Measurements from ENCODE around the gene KHDC1.
"Not testable (repeated sequence)": the region's sequence is repeated elsewhere in the genome, so short reads cannot be mapped to it uniquely, and the experiment has no call there.

Gene KHDC1

GRCh38 chr6:73264446-73264845, 1.4 kb upstream of the KHDC1 start:
- TF ChIP-seq CTCF (IDR thresholded peaks at IDR 0.05; ENCODE audit: borderline replicate concordance, control extremely low read depth, extremely low read depth, insufficient read depth, missing control alignments): no peak
- no peak for DNase-seq (ENCODE audit: low spot score)
- in situ Hi-C loops (cut with MboI; ENCODE audit: low sequenced_read_pairs, unreplicated experiment): no loop called here

GRCh38 chr6:73263570-73263909, 544 bp upstream of the KHDC1 start:
- DNase-seq (ENCODE audit: low spot score): no peak
- in situ Hi-C loops (cut with MboI; ENCODE audit: low sequenced_read_pairs, unreplicated experiment): no loop called here
- TF ChIP-seq CTCF (IDR thresholded peaks at IDR 0.05; ENCODE audit: borderline replicate concordance, control extremely low read depth, extremely low read depth, insufficient read depth, missing control alignments): no peak

- in situ Hi-C loops (cut with MboI; ENCODE audit: low sequenced_read_pairs, unreplicated experiment): no loop called here
- no peak for TF ChIP-seq CTCF (IDR thresholded peaks at IDR 0.05; ENCODE audit: borderline replicate concordance, control extremely low read depth, extremely low read depth, insufficient read depth, missing control alignments)
- no peak for DNase-seq (ENCODE audit: low spot score)
Measured at GRCh38 chr6:73258721-73259120, 4.3 kb downstream of the KHDC1 start.

GRCh38 chr6:73254323-73254722, 8.7 kb downstream of the KHDC1 start:
- DNase-seq (ENCODE audit: low spot score); in situ Hi-C loops (cut with MboI; ENCODE audit: low sequenced_read_pairs, unreplicated experiment): not testable (repeated sequence)

- DNase-seq (ENCODE audit: low spot score): no peak
- TF ChIP-seq CTCF (IDR thresholded peaks at IDR 0.05; ENCODE audit: borderline replicate concordance, control extremely low read depth, extremely low read depth, insufficient read depth, missing control alignments): no peak
- in situ Hi-C loops (cut with MboI; ENCODE audit: low sequenced_read_pairs, unreplicated experiment): no loop called here
Measured at GRCh38 chr6:73252703-73253102, 10.3 kb downstream of the KHDC1 start.

GRCh38 chr6:73250016-73250415, 13.0 kb downstream of the KHDC1 start:
- DNase-seq (ENCODE audit: low spot score): no peak
- no peak for TF ChIP-seq CTCF (IDR thresholded peaks at IDR 0.05; ENCODE audit: borderline replicate concordance, control extremely low read depth, extremely low read depth, insufficient read depth, missing control alignments)
- in situ Hi-C loops (cut with MboI; ENCODE audit: low sequenced_read_pairs, unreplicated experiment): no loop called here

GRCh38 chr6:73248192-73248903, 14.6 kb downstream of the KHDC1 start:
- no peak for DNase-seq (ENCODE audit: low spot score)
- in situ Hi-C loops (cut with MboI; ENCODE audit: low sequenced_read_pairs, unreplicated experiment): no loop called here
- no peak for TF ChIP-seq CTCF (IDR thresholded peaks at IDR 0.05; ENCODE audit: borderline replicate concordance, control extremely low read depth, extremely low read depth, insufficient read depth, missing control alignments)
